MCF 10A (cell line): ENCODE measurements around the gene ATXN7L1. TPM values are rescaled to one million over a fixed set of nuclear protein-coding genes. Genes with fewer than 3 reads are reported as not detected.

ENCODE experiments used
- BruUV-seq: library from RNA; stranded (reverse); fragments of 400-500 nt; replicated peaks from 2 replicates; lab custom pipeline; 2021; lab: Mats Ljungman, UMichigan
- CTCF ChIA-PET: fragments of 300-600 bp; sonication (Branson Sonifier 250); formaldehyde crosslinking; extraction: SDS; loops from one replicate; lab custom pipeline; 2021; ENCODE audit warnings: antibody characterized with exemption, inconsistent platforms; lab: Yijun Ruan, JAX
- POLR2A ChIA-PET: fragments of 300-600, 350-650 bp; sonication (Branson Sonifier 250); formaldehyde crosslinking; extraction: SDS; loops from one replicate; lab custom pipeline; 2020; ENCODE audit warnings: antibody characterized with exemption, inconsistent platforms; lab: Yijun Ruan, JAX
- DNase-seq: peaks from one replicate; pipeline ENCODE4 v3.0.0-alpha.2; 2018; ENCODE audit not compliant: unreplicated experiment
- H3K27ac Mint-ChIP-seq: one replicate; pipeline ENCODE4 v1.8.0; 2022; ENCODE audit warnings: mild to moderate bottlenecking, low read depth, mixed read lengths; ENCODE audit not compliant: unreplicated experiment
- H3K27me3 Mint-ChIP-seq: one replicate; pipeline ENCODE4 v1.8.0; 2022; ENCODE audit warnings: mixed read lengths; ENCODE audit not compliant: insufficient read depth, unreplicated experiment
- H3K36me3 Mint-ChIP-seq: one replicate; pipeline ENCODE4 v1.8.0; 2022; ENCODE audit warnings: mild to moderate bottlenecking, moderate library complexity, mixed read lengths; ENCODE audit not compliant: insufficient read depth, unreplicated experiment
- H3K4me1 Mint-ChIP-seq: one replicate; pipeline ENCODE4 v1.8.0; 2022; ENCODE audit warnings: mixed read lengths; ENCODE audit not compliant: insufficient read depth, unreplicated experiment
- H3K4me3 Mint-ChIP-seq: one replicate; pipeline ENCODE4 v1.8.0; 2022; ENCODE audit warnings: mild to moderate bottlenecking, moderate library complexity, mixed read lengths; ENCODE audit not compliant: unreplicated experiment
- H3K9me3 Mint-ChIP-seq: one replicate; pipeline ENCODE4 v1.8.0; 2022; ENCODE audit warnings: mixed read lengths; ENCODE audit not compliant: unreplicated experiment
- intact Hi-C: fragments of 100-400 bp; cut with micrococcal nuclease; formaldehyde crosslinking; loops from 2 replicates; pipeline ENCODE4 v1.14.1; 2022
- total RNA-seq: library from RNA; stranded (reverse); gene quantifications from 2 replicates; pipeline ENCODE4 v1.2.3, GENCODE V29; 2022
- TF ChIP-seq, protein P1 (sequence below): fragments of 200-600 bp; IDR thresholded peaks from one replicate; pipeline ENCODE4 v1.8.0; 2022; ENCODE audit warnings: antibody characterized with exemption, mild to moderate bottlenecking; ENCODE audit not compliant: unreplicated experiment

The ATXN7L1 gene
- total RNA-seq, 1 experiment from 2014 or later: 10.0 TPM

DNA sequence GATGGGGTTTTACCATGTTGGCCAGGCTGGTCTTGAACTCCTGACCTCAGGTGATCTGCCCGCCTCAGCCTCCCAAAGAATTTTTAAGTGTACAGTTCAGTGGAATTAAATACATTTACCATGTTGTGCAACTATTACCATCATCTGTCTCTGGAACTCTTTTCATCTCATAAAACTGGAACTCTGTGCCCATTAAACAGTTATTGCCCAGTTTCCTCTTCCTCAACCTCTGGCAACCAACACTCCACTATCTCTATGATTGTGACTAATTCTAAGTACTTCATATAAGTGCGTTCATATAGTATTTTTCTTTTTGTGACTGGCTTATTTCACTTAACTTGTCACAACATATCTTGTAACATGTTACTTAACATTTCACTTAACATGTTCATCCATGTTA lies 41.3 kb upstream of the ATXN7L1 start:
- no TSS peak for BruUV-seq
- H3K27me3 Mint-ChIP-seq: no peaks in the 10 kb centered on the region
- CTCF ChIA-PET: no interaction called here

DNA sequence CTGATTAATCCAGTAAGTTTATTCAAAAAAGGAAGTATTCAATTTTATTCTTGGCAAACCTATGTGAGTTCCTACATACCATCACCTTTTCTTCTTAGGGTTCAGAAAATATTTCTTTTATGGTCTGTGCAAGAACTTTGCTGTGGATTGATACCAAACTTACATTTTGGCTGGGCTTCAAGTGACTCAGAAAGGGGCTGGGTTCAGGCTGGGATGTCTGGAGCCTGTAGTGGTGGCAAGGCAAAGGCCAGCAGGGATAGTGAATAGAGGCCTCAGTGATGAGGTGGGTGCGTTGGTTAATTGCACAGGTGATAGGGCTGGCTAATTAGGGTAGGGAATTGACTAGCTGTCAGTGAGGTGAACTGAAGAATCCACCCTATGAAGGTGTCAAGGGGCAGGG lies 40.2 kb upstream of the ATXN7L1 start:
- ChIA-PET POLR2A (interaction anchor here (0.5 kb wide), 1 partner anchor 41 kb away, joined by 3 read pairs; no protein-coding TSS in a partner anchor), CTCF (no interaction called here)
- DNase-seq: peak; percentile 26
- TF ChIP-seq, protein P1, sequence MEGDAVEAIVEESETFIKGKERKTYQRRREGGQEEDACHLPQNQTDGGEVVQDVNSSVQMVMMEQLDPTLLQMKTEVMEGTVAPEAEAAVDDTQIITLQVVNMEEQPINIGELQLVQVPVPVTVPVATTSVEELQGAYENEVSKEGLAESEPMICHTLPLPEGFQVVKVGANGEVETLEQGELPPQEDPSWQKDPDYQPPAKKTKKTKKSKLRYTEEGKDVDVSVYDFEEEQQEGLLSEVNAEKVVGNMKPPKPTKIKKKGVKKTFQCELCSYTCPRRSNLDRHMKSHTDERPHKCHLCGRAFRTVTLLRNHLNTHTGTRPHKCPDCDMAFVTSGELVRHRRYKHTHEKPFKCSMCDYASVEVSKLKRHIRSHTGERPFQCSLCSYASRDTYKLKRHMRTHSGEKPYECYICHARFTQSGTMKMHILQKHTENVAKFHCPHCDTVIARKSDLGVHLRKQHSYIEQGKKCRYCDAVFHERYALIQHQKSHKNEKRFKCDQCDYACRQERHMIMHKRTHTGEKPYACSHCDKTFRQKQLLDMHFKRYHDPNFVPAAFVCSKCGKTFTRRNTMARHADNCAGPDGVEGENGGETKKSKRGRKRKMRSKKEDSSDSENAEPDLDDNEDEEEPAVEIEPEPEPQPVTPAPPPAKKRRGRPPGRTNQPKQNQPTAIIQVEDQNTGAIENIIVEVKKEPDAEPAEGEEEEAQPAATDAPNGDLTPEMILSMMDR: no peak
- intact Hi-C loops: no loop called here
- Mint-ChIP-seq H3K4me1 (peaks cover 4% of the 10 kb centered on the region), H3K27ac (no peak overlapping the region), H3K4me3 (no peak overlapping the region), H3K27me3 (no peaks in the 10 kb centered on the region), H3K9me3 (no peaks in the 10 kb centered on the region), H3K36me3 (no peaks in the 10 kb centered on the region)
- BruUV-seq: no TSS peak

More for the DNA sequence above, 41.3 kb upstream of the ATXN7L1 start:
- intact Hi-C loops: no loop called here
- H3K9me3 Mint-ChIP-seq: no peaks in the 10 kb centered on the region
- H3K27ac Mint-ChIP-seq: no peak overlapping the region
- TF ChIP-seq, protein P1: no peak
- no peak for DNase-seq
- H3K4me3 Mint-ChIP-seq: no peak overlapping the region
- POLR2A ChIA-PET: interaction anchor here (0.6 kb wide), 1 partner anchor 19 kb away, joined by 3 read pairs; no protein-coding TSS in a partner anchor
- H3K4me1 Mint-ChIP-seq: peaks cover 4% of the 10 kb centered on the region
- no peaks in the 10 kb centered on the region for H3K36me3 Mint-ChIP-seq

DNA sequence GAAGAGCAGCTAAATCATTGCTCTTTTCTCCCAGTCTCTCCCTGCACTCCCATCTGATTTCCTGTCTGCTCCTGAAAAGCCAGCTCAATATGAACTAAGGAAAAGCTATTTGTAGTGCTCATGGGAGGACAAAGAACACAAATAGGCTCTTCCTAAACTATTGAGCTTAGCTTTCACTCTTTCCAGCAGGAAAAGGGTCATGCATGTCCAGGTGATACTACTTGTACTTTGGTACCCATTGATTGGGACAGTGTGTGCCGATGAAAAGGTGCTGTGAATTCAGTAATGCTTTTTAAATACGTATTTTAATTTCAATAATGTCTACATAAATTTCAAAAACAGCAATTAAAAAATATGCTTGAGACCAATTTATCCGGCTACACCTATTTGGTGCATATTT lies 37.5 kb upstream of the ATXN7L1 start:
- DNase-seq: no peak
- Mint-ChIP-seq H3K9me3 (peaks cover 8% of the 10 kb centered on the region), H3K27ac (no peak overlapping the region), H3K4me1 (peaks cover 4% of the 10 kb centered on the region), H3K4me3 (no peak overlapping the region), H3K27me3 (no peaks in the 10 kb centered on the region), H3K36me3 (peaks cover 7% of the 10 kb centered on the region)
- CTCF ChIA-PET: interaction anchor here (0.6 kb wide), 1 partner anchor 155 kb away, joined by 3 read pairs; no protein-coding TSS in a partner anchor
- TF ChIP-seq, protein P1: no peak
- POLR2A ChIA-PET: interaction anchor here (0.5 to 0.6 kb wide), 2 partner anchors 21 to 31 kb away, joined by 3 read pairs; no protein-coding TSS in a partner anchor
- no TSS peak for BruUV-seq
- intact Hi-C loops: no loop called here

DNA sequence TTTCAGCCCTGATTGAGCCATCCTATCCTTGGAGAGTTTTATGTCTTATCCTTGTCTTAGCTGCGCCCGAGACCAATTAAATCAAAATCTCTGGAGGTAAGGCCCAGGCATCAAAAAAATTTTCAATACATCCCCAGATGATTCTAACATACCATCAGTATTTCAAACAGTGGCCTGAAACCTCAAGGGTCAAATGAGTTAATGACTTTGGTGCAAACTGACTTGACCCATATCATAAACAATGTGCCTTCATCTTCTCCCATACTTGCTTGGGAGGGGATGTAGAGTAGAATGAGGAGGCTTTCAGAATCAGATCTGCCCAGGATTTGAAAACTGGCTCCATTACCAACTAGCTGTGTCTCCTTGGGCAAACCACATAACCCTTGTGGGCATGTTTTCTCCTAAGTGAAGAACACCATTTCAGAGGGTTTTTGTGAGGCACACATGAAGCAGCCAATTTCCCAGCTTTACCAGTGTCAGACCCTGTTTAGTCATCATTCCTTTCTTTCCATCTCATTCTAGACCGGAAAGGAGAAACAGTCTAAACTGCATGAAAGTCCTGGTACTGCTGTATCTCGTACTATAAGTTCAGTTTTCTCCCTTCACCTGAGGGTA lies 35.7 kb upstream of the ATXN7L1 start:
- Mint-ChIP-seq H3K27ac (no peak overlapping the region), H3K9me3 (peaks cover 8% of the 10 kb centered on the region), H3K36me3 (peaks cover 7% of the 10 kb centered on the region), H3K27me3 (no peaks in the 10 kb centered on the region), H3K4me1 (peaks cover 4% of the 10 kb centered on the region), H3K4me3 (no peak overlapping the region)
- no peak for DNase-seq
- POLR2A ChIA-PET: no interaction called here
- intact Hi-C loops: no loop called here
- BruUV-seq: no TSS peak
- TF ChIP-seq, protein P1: no peak
- CTCF ChIA-PET: interaction anchor here (0.7 kb wide), 1 partner anchor 259 kb away, joined by 4 read pairs; no protein-coding TSS in a partner anchor
